T-cell (primary cell): Measurements from ENCODE around the gene SSBP2. TPM values are rescaled to one million over a fixed set of nuclear protein-coding genes. Genes with fewer than 3 reads are reported as not detected.

Experiments used
- ATAC-seq, 4 experiments: fragments of 200-7000 bp in 3 of 4; fragments of 150-1000 bp in 1 of 4; cut with Tn5 transposase; replicated peaks in 1 of 4; 1 replicate in 3 of 4; 2 replicates in 1 of 4; pipeline ENCODE4 v1.10.0; 2021; ENCODE audit warnings: moderate library complexity in 3 of 4, mild to moderate bottlenecking in 2 of 4, moderate number of reproducible peaks in 1 of 4
- CTCF ChIA-PET, 2 donors: fragments of 300-600 bp; sonication (Branson Sonifier 250); formaldehyde crosslinking; loops; one replicate each; lab custom pipeline; 2022; ENCODE audit warnings: antibody characterized with exemption in 2 of 2; lab: Charles Lee
- POLR2A ChIA-PET, 2 donors: fragments of 300-600 bp; sonication (Branson Sonifier 250); formaldehyde crosslinking; loops; one replicate each; lab custom pipeline; 2022; ENCODE audit warnings: antibody characterized with exemption in 2 of 2; lab: Charles Lee
- DNase-seq, 35 experiments: peaks; one replicate each; pipeline versions ENCODE4 v3.0.0 to v3.0.0-alpha.2; 2013 to 2023
- H3K27ac ChIP-seq: one replicate; pipeline ENCODE4 v1.5.1; 2013; ENCODE audit warnings: low read length
- H3K27me3 ChIP-seq, 2 experiments: replicated peaks in 1 of 2; 1 replicate in 1 of 2; 2 replicates in 1 of 2; pipeline versions ENCODE4 v1.6.1 to v1.7.0; 2013; ENCODE audit warnings: low read length in 1 of 2, mixed read lengths in 1 of 2; ENCODE audit not compliant: control insufficient read depth in 2 of 2, insufficient read depth in 2 of 2; ENCODE audit errors: extremely low read depth in 1 of 2
- H3K36me3 ChIP-seq, 2 donors: 1 replicate in 1 of 2; 2 replicates in 1 of 2; pipeline versions ENCODE4 v1.6.1 to v1.7.0; 2013; ENCODE audit warnings: low read length in 1 of 2; ENCODE audit not compliant: control insufficient read depth in 2 of 2, insufficient read depth in 1 of 2; ENCODE audit errors: extremely low read depth in 1 of 2
- H3K4me1 ChIP-seq, 2 experiments: 1 replicate in 1 of 2; 2 replicates in 1 of 2; pipeline versions ENCODE4 v1.6.1 to v1.7.0; 2013; ENCODE audit warnings: low read length in 2 of 2, mixed read lengths in 1 of 2; ENCODE audit not compliant: insufficient read depth in 2 of 2, control insufficient read depth in 1 of 2; ENCODE audit errors: extremely low read depth in 1 of 2
- H3K4me3 ChIP-seq, 2 donors: 1 replicate in 1 of 2; 2 replicates in 1 of 2; pipeline versions ENCODE4 v1.5.1 to v1.7.0; 2013; ENCODE audit warnings: mild to moderate bottlenecking in 2 of 2, low read length in 1 of 2, moderate library complexity in 1 of 2; ENCODE audit not compliant: control insufficient read depth in 1 of 2; ENCODE audit errors: extremely low read depth in 1 of 2
- H3K9me3 ChIP-seq: 2 replicates; pipeline ENCODE4 v1.7.0; 2013
- H3K27ac Mint-ChIP-seq, 2 donors: one replicate each; pipeline ENCODE4 v1.8.0; 2020 to 2021; ENCODE audit warnings: mild to moderate bottlenecking in 2 of 2, mixed read lengths in 2 of 2
- H3K27me3 Mint-ChIP-seq, 2 donors: one replicate each; pipeline ENCODE4 v1.8.0; 2021 to 2022; ENCODE audit warnings: mixed read lengths in 2 of 2
- H3K36me3 Mint-ChIP-seq: one replicate; pipeline ENCODE4 v1.8.0; 2021; ENCODE audit warnings: mixed read lengths
- H3K4me1 Mint-ChIP-seq, 3 donors: one replicate each; pipeline ENCODE4 v1.8.0; 2020 to 2022; ENCODE audit warnings: mixed read lengths in 3 of 3, mild to moderate bottlenecking in 1 of 3
- H3K4me3 Mint-ChIP-seq, 3 donors: one replicate each; pipeline ENCODE4 v1.8.0; 2020 to 2022; ENCODE audit warnings: mild to moderate bottlenecking in 3 of 3, mixed read lengths in 3 of 3, moderate library complexity in 3 of 3
- H3K9me3 Mint-ChIP-seq, 3 donors: one replicate each; pipeline ENCODE4 v1.8.0; 2020 to 2022; ENCODE audit warnings: mixed read lengths in 3 of 3
- WGBS: methylation state at CpG from one replicate; pipeline ENCODE4 v1.1.5; 2013; ENCODE audit warnings: missing lambda C conversion rate; ENCODE audit not compliant: insufficient coverage; 5-methylcytosine and 5-hydroxymethylcytosine counted together
- total RNA-seq, 35 experiments: library from RNA in 6 of 35; stranded (reverse) in 6 of 35; fragments of 120-200 nt in 1 of 35; gene quantifications; one replicate each; pipeline versions ENCODE4 v1.2.1 to v1.2.4 and lab custom pipeline; 2013 to 2026

The SSBP2 gene
- total RNA-seq, 5 donors from 2014 or later (not counting 1 experiment from before 2014, with no cell fraction given): 31.1 to 44.9 (median 35.8) TPM

GRCh38 chr5:81524015-81524414 is 226.9 kb downstream of the SSBP2 start:
- Mint-ChIP-seq H3K36me3 (peaks cover 8% of the 10 kb centered on the region), H3K9me3 (no peaks in the 10 kb centered on the region), H3K27ac (no peak overlapping the region), H3K27me3 (no peaks in the 10 kb centered on the region), H3K4me3 (no peak overlapping the region), H3K4me1 (peaks cover 0 to 6% (median 4%) of the 10 kb centered on the region in 3 donors)
- no peaks in the 10 kb centered on the region for H3K27me3 ChIP-seq
- CTCF ChIA-PET: interaction anchor here in 1 of 2 donors (0.7 kb wide), 1 partner anchor 14 kb away, joined by 3 read pairs; no protein-coding TSS in a partner anchor
- POLR2A ChIA-PET: no interaction called here
- no peaks in the 10 kb centered on the region for H3K4me1 ChIP-seq
- ATAC-seq (no peak), DNase-seq (no peak)
- no peaks in the 10 kb centered on the region for H3K9me3 ChIP-seq
- no peaks in the 10 kb centered on the region for H3K36me3 ChIP-seq
- no peak overlapping the region for H3K4me3 ChIP-seq
- H3K27ac ChIP-seq: no peak overlapping the region

GRCh38 chr5:81522571-81522970 is 228.3 kb downstream of the SSBP2 start:
- H3K9me3 Mint-ChIP-seq: no peaks in the 10 kb centered on the region
- H3K27me3 ChIP-seq: no peaks in the 10 kb centered on the region
- WGBS: 91% methylated on average over 1 of the region's 1 CpG
- H3K27ac ChIP-seq: no peak overlapping the region
- no peaks in the 10 kb centered on the region for H3K9me3 ChIP-seq
- no peak overlapping the region for H3K4me3 Mint-ChIP-seq
- POLR2A ChIA-PET: no interaction called here
- no peaks in the 10 kb centered on the region for H3K27me3 Mint-ChIP-seq
- peaks cover 8% of the 10 kb centered on the region for H3K36me3 Mint-ChIP-seq
- no peak for DNase-seq
- no peaks in the 10 kb centered on the region for H3K4me1 ChIP-seq
- ATAC-seq: no peak
- H3K27ac Mint-ChIP-seq: no peak overlapping the region
- H3K36me3 ChIP-seq: no peaks in the 10 kb centered on the region
- no peak overlapping the region for H3K4me3 ChIP-seq
- CTCF ChIA-PET: no interaction called here
- H3K4me1 Mint-ChIP-seq: peaks cover 0 to 6% (median 4%) of the 10 kb centered on the region in 3 donors

- H3K36me3 ChIP-seq: no peaks in the 10 kb centered on the region
- H3K4me1 ChIP-seq: no peaks in the 10 kb centered on the region
- DNase-seq: no peak
- no peak for ATAC-seq
- no peaks in the 10 kb centered on the region for H3K9me3 ChIP-seq
- H3K9me3 Mint-ChIP-seq: no peaks in the 10 kb centered on the region
- no peaks in the 10 kb centered on the region for H3K27me3 Mint-ChIP-seq
- no peak overlapping the region for H3K27ac ChIP-seq
- H3K36me3 Mint-ChIP-seq: no peaks in the 10 kb centered on the region
- H3K4me3 ChIP-seq: no peak overlapping the region
- CTCF ChIA-PET: no interaction called here
- no peaks in the 10 kb centered on the region for H3K27me3 ChIP-seq
- H3K27ac Mint-ChIP-seq: no peak overlapping the region
- H3K4me3 Mint-ChIP-seq: no peak overlapping the region
- POLR2A ChIA-PET: no interaction called here
- peaks cover 0 to 6% (median 3%) of the 10 kb centered on the region in 3 donors for H3K4me1 Mint-ChIP-seq
Measured at GRCh38 chr5:81520769-81521168, 230.1 kb downstream of the SSBP2 start.

DNA sequence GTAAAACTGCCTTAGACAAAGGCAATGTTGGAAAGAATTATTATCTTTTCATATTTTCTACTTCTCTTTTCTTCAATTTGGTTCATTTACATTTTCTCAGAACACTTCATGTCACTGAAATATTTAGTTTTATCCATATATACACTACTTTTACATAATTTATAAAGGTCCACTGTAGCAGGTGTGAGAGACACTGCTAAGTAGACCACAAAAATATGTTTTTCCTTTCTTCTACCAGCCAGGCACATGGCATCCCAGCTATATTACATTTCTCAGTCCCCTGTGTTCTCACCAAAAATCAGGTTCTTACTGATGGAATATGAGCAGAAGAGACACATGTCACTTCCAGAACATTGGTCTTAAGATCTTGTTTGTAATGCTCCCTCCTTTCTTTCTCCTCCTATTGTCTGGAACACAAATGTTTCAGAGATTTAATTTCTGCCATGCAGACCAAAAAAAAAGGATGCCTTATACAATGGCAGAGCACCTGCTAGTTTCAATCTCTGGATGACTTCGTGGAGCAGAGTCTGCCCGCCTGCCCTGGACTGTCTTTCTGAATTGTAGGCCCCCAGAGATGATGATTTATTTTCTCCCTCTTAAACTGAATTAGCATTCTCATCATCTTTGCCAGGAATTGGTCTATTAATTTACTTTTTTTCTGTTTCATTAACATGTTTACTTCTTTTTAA is 231.5 kb downstream of the SSBP2 start:
- ATAC-seq (no peak), DNase-seq (no peak)
- no peaks in the 10 kb centered on the region for H3K4me1 Mint-ChIP-seq
- H3K36me3 ChIP-seq: no peaks in the 10 kb centered on the region
- H3K36me3 Mint-ChIP-seq: no peaks in the 10 kb centered on the region
- no peaks in the 10 kb centered on the region for H3K4me1 ChIP-seq
- no peak overlapping the region for H3K27ac Mint-ChIP-seq
- no peak overlapping the region for H3K4me3 Mint-ChIP-seq
- ChIA-PET POLR2A (interaction anchor here in 1 of 2 donors (0.6 kb wide), 1 partner anchor 71 kb away, joined by 3 read pairs; no protein-coding TSS in a partner anchor), CTCF (no interaction called here)
- no peak overlapping the region for H3K27ac ChIP-seq
- no peaks in the 10 kb centered on the region for H3K27me3 Mint-ChIP-seq
- no peak overlapping the region for H3K4me3 ChIP-seq
- no peaks in the 10 kb centered on the region for H3K9me3 ChIP-seq
- WGBS: 80% methylated on average over 2 of the region's 2 CpGs
- no peaks in the 10 kb centered on the region for H3K9me3 Mint-ChIP-seq
- no peaks in the 10 kb centered on the region for H3K27me3 ChIP-seq

DNA sequence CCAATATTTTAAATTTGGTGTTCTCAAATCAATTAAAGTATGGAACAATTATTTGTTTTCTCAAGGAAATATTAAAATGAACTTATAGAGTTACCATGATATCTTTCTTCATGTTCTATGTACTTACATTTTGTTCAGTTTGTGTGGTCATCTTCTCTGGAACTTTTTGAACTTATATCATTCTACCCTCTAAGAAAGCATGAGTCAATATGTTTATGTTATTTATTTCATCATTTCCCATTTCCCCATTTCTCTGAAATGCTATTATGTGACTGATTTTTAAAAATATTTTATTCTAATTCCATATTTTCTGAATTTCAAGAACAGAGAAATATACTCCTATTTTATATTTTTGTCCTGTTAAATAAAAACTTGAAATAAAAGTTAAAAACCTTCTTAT is 233.4 kb downstream of the SSBP2 start:
- peaks cover 0 to 9% (median 0%) of the 10 kb centered on the region in 3 donors for H3K4me1 Mint-ChIP-seq
- ATAC-seq: no peak
- Histone ChIP-seq H3K27ac (no peak overlapping the region), H3K4me3 (no peak overlapping the region), H3K9me3 (no peaks in the 10 kb centered on the region), H3K36me3 (no peaks in the 10 kb centered on the region), H3K4me1 (no peaks in the 10 kb centered on the region), H3K27me3 (no peaks in the 10 kb centered on the region)
- H3K27me3 Mint-ChIP-seq: no peaks in the 10 kb centered on the region
- POLR2A ChIA-PET: no interaction called here
- DNase-seq: no peak
- H3K27ac Mint-ChIP-seq: no peak overlapping the region
- no peak overlapping the region for H3K4me3 Mint-ChIP-seq
- no peaks in the 10 kb centered on the region for H3K36me3 Mint-ChIP-seq
- no peaks in the 10 kb centered on the region for H3K9me3 Mint-ChIP-seq
- CTCF ChIA-PET: no interaction called here

GRCh38 chr5:81516091-81516490 is 234.8 kb downstream of the SSBP2 start:
- H3K9me3 ChIP-seq: no peaks in the 10 kb centered on the region
- Mint-ChIP-seq H3K4me1 (peaks cover 0 to 9% (median 0%) of the 10 kb centered on the region in 3 donors), H3K27me3 (no peaks in the 10 kb centered on the region), H3K36me3 (peaks cover 4% of the 10 kb centered on the region), H3K27ac (no peak overlapping the region), H3K9me3 (no peaks in the 10 kb centered on the region), H3K4me3 (no peak overlapping the region)
- H3K27me3 ChIP-seq: no peaks in the 10 kb centered on the region
- no peak for DNase-seq
- ATAC-seq: no peak
- no peak overlapping the region for H3K4me3 ChIP-seq
- no peaks in the 10 kb centered on the region for H3K4me1 ChIP-seq
- ChIA-PET POLR2A (no interaction called here), CTCF (interaction anchor here (0.6 to 2.5 kb wide), 2 partner anchors 110 to 649 kb away, joined by 8 read pairs; no protein-coding TSS in a partner anchor)
- H3K36me3 ChIP-seq: no peaks in the 10 kb centered on the region
- no peak overlapping the region for H3K27ac ChIP-seq

GRCh38 chr5:81513982-81514381 is 236.9 kb downstream of the SSBP2 start:
- Mint-ChIP-seq H3K9me3 (no peaks in the 10 kb centered on the region), H3K4me3 (no peak overlapping the region), H3K4me1 (peaks cover 0 to 9% (median 0%) of the 10 kb centered on the region in 3 donors), H3K36me3 (peaks cover 8% of the 10 kb centered on the region), H3K27ac (no peak overlapping the region), H3K27me3 (no peaks in the 10 kb centered on the region)
- H3K36me3 ChIP-seq: no peaks in the 10 kb centered on the region
- no peaks in the 10 kb centered on the region for H3K27me3 ChIP-seq
- no peaks in the 10 kb centered on the region for H3K9me3 ChIP-seq
- H3K27ac ChIP-seq: no peak overlapping the region
- DNase-seq (peak in 1 of 35 experiments; percentile 35), ATAC-seq (peak in 3 of 4 experiments; percentile 35 to 55 (median 45))
- ChIA-PET CTCF (no interaction called here), POLR2A (no interaction called here)
- H3K4me1 ChIP-seq: no peaks in the 10 kb centered on the region
- no peak overlapping the region for H3K4me3 ChIP-seq
